HG02973 (cell line): Measurements from ENCODE around the gene EXOC2.

ENCODE experiments used
- ATAC-seq: cut with Tn5 transposase; IDR thresholded peaks from one replicate; pipeline ENCODE4 v1.9.1; 2021; ENCODE audit warnings: moderate library complexity; ENCODE audit not compliant: unreplicated experiment

Gene EXOC2

GRCh38 chr6:692858-693722 is at the start of gene EXOC2:
TSS of gene EXOC2 (minus strand) at chr6:693139. CDS start at chr6:637818, 55,321 bp downstream.
- ATAC-seq: peak; percentile 88

GRCh38 chr6:741410-742339 is 48.7 kb upstream of the EXOC2 start:
- no peak for ATAC-seq

GRCh38 chr6:736657-737446 is 43.9 kb upstream of the EXOC2 start:
- ATAC-seq: no peak

GRCh38 chr6:733431-734219 is 40.7 kb upstream of the EXOC2 start:
- no peak for ATAC-seq

GRCh38 chr6:731924-732323 is 39.0 kb upstream of the EXOC2 start:
- no peak for ATAC-seq

GRCh38 chr6:729606-730320 is 36.8 kb upstream of the EXOC2 start:
- ATAC-seq: no peak

- ATAC-seq: no peak
These were observed 34.9 kb upstream of the EXOC2 start for GRCh38 chr6:727856-728255.

- no peak for ATAC-seq
These were observed 30.6 kb upstream of the EXOC2 start for GRCh38 chr6:723540-723939.

- no peak for ATAC-seq
These were observed 29.7 kb upstream of the EXOC2 start for GRCh38 chr6:722608-723007.

GRCh38 chr6:722077-722524 is 29.2 kb upstream of the EXOC2 start:
- no peak for ATAC-seq

- ATAC-seq: no peak
These were observed 25.4 kb upstream of the EXOC2 start for GRCh38 chr6:718345-718744.

GRCh38 chr6:717135-717534 is 24.2 kb upstream of the EXOC2 start:
- ATAC-seq: no peak

GRCh38 chr6:715709-716491 is 23.0 kb upstream of the EXOC2 start:
- no peak for ATAC-seq

- no peak for ATAC-seq
These were observed 21.2 kb upstream of the EXOC2 start for GRCh38 chr6:714100-714499.

GRCh38 chr6:713351-713750 is 20.4 kb upstream of the EXOC2 start:
- no peak for ATAC-seq

GRCh38 chr6:712805-713204 is 19.9 kb upstream of the EXOC2 start:
- ATAC-seq: no peak

- no peak for ATAC-seq
These were observed 19.0 kb upstream of the EXOC2 start for GRCh38 chr6:711925-712324.
